HL-60 (cell line): ENCODE data around the gene IKZF3.
A peak's percentile ranks its signal among the peaks of the same experiment; 100 is the strongest.
"Not testable (repeated sequence)": the region's sequence is repeated elsewhere in the genome, so short reads cannot be mapped to it uniquely, and the experiment has no call there.

Experiments
- DNase-seq, 2 experiments: peaks; one replicate each; pipeline ENCODE4 v3.0.0-alpha.2; 2010 to 2020; ENCODE audit warnings: low read depth in 1 of 2, low spot score in 1 of 2
- H3K27ac ChIP-seq: fragments of 250-450 bp; sonication (Bioruptor Pico); replicated peaks from 2 replicates; pipeline ENCODE4 v1.5.1; 2020; ENCODE audit warnings: mild to moderate bottlenecking, moderate library complexity
- H3K27me3 ChIP-seq: fragments of 250-450 bp; sonication (Bioruptor Pico); 2 replicates; pipeline ENCODE4 v1.5.1; 2021; ENCODE audit warnings: mild to moderate bottlenecking, moderate library complexity; ENCODE audit not compliant: insufficient read depth, poor library complexity, severe bottlenecking
- H3K4me3 ChIP-seq: replicated peaks from 2 replicates; pipeline ENCODE4 v1.5.1; 2011; ENCODE audit warnings: mild to moderate bottlenecking, control low read depth, low read length; ENCODE audit not compliant: insufficient read depth
- GABPA ChIP-seq: IDR thresholded peaks from 2 replicates; pipeline ENCODE4 v1.6.1; 2012; ENCODE audit warnings: low read depth
- POLR2AphosphoS5 ChIP-seq: IDR thresholded peaks from 2 replicates; pipeline ENCODE4 v1.6.1; 2012; ENCODE audit warnings: low read depth
- SPI1 ChIP-seq: IDR thresholded peaks from 2 replicates; pipeline ENCODE4 v1.6.1; 2012; ENCODE audit warnings: low read depth, mild to moderate bottlenecking, borderline replicate concordance
- TF ChIP-seq, protein P1 (sequence below): IDR thresholded peaks from 2 replicates; pipeline ENCODE4 v1.6.1; 2012; ENCODE audit warnings: low read depth; ENCODE audit not compliant: insufficient replicate concordance
- TF ChIP-seq, protein P2 (sequence below): IDR thresholded peaks from one replicate; pipeline ENCODE4 v1.5.1; 2011; ENCODE audit warnings: low read length, control low read depth, inconsistent platforms; ENCODE audit not compliant: insufficient read depth

IKZF3 gene

DNA sequence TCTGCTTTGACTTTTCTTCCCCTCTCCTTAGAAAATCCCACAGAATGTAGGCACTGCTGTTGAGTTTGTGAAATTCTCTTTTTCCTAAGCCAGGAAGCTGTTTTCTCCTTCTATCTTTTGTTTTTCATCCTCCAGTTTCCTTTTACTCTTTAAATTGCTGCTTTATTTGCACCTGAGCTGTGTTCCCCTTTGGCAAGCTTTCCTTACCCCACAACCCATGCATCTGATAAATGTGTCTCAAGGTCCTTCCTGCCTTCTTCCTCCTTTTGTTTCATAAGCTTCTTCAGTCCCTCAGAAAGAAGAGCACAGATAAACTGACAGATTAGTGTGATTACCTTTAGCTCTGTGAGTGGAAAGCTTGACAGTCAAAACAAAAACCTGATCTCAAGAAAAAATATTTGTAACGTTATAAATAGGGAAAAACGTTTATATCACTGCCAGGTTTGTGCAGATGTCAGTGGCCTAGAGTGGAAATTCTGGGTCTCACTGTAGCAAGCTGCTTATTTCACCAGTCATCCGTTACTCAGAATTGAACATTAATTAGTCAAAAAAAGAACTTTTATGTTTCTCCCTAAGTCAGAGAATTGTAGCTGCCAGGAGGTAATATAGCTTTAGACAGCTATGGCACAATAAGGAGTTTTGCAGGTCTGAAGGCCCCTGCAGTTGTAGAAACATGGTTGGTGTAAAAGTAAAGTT is 30.7 kb upstream of the IKZF3 start:
- Histone ChIP-seq H3K27ac (no peak overlapping the region; the same call in 1 of the 2 replicates), H3K4me3 (no peak overlapping the region), H3K27me3 (no peaks in the 10 kb centered on the region)
- TF ChIP-seq, protein P1, sequence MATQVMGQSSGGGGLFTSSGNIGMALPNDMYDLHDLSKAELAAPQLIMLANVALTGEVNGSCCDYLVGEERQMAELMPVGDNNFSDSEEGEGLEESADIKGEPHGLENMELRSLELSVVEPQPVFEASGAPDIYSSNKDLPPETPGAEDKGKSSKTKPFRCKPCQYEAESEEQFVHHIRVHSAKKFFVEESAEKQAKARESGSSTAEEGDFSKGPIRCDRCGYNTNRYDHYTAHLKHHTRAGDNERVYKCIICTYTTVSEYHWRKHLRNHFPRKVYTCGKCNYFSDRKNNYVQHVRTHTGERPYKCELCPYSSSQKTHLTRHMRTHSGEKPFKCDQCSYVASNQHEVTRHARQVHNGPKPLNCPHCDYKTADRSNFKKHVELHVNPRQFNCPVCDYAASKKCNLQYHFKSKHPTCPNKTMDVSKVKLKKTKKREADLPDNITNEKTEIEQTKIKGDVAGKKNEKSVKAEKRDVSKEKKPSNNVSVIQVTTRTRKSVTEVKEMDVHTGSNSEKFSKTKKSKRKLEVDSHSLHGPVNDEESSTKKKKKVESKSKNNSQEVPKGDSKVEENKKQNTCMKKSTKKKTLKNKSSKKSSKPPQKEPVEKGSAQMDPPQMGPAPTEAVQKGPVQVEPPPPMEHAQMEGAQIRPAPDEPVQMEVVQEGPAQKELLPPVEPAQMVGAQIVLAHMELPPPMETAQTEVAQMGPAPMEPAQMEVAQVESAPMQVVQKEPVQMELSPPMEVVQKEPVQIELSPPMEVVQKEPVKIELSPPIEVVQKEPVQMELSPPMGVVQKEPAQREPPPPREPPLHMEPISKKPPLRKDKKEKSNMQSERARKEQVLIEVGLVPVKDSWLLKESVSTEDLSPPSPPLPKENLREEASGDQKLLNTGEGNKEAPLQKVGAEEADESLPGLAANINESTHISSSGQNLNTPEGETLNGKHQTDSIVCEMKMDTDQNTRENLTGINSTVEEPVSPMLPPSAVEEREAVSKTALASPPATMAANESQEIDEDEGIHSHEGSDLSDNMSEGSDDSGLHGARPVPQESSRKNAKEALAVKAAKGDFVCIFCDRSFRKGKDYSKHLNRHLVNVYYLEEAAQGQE, result no peak
- peak; percentile 27; the same call in 1 of the 2 replicates for TF ChIP-seq SPI1
- DNase-seq, result peak in 1 of 2 experiments; percentile 37

DNA sequence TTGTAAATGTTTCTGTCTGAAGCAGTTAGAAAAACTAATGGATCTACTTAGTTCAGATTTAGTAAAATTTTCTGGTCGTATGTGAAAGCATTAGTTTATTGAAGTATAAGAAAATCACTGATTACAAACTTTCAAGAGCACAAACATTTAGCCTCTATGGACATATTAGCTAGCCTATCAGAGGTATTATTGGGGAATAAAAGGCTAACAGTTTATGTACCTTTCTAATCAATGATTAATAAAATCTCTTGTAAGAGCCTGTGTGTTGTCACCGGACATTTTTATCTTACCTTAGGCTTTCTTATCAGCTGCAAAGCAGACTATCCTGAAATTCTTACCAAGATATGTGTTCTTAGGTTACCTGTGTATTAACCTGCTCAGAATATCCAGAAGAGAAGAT is 25.1 kb upstream of the IKZF3 start:
- H3K27ac ChIP-seq, result no peak overlapping the region
- DNase-seq, result no peak
- no peak overlapping the region for H3K4me3 ChIP-seq
- no peak for TF ChIP-seq SPI1
- TF ChIP-seq, protein P2, sequence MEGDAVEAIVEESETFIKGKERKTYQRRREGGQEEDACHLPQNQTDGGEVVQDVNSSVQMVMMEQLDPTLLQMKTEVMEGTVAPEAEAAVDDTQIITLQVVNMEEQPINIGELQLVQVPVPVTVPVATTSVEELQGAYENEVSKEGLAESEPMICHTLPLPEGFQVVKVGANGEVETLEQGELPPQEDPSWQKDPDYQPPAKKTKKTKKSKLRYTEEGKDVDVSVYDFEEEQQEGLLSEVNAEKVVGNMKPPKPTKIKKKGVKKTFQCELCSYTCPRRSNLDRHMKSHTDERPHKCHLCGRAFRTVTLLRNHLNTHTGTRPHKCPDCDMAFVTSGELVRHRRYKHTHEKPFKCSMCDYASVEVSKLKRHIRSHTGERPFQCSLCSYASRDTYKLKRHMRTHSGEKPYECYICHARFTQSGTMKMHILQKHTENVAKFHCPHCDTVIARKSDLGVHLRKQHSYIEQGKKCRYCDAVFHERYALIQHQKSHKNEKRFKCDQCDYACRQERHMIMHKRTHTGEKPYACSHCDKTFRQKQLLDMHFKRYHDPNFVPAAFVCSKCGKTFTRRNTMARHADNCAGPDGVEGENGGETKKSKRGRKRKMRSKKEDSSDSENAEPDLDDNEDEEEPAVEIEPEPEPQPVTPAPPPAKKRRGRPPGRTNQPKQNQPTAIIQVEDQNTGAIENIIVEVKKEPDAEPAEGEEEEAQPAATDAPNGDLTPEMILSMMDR, result no peak
- TF ChIP-seq, protein P1, result no peak
- no peak for TF ChIP-seq POLR2AphosphoS5
- no peak for TF ChIP-seq GABPA
- H3K27me3 ChIP-seq, result no peaks in the 10 kb centered on the region

DNA sequence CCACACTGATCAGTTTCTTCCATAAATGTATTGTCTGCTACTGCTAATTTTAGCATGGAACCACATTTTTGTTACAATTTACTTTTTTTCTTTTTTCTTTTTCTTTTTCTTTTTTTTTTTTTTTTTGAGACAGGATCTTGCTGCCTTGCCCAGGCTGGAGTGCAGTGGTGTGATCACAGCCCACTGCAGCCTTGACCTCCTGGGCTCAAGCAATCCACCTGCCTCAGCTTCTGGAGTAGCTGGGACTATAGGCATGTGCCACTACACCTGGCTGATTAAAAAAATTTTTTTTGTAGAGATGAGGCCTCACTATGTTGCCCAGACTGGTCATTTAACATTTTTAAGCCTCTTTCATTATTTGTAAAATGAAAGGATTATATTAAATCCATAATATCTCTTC is 23.0 kb upstream of the IKZF3 start:
- Histone ChIP-seq H3K27me3 (no peaks in the 10 kb centered on the region), H3K4me3 (no peak overlapping the region), H3K27ac (no peak overlapping the region)
- TF ChIP-seq GABPA (no peak), SPI1 (no peak), POLR2AphosphoS5 (no peak)
- TF ChIP-seq, protein P2, result no peak
- TF ChIP-seq, protein P1, result no peak
- no peak for DNase-seq

DNA sequence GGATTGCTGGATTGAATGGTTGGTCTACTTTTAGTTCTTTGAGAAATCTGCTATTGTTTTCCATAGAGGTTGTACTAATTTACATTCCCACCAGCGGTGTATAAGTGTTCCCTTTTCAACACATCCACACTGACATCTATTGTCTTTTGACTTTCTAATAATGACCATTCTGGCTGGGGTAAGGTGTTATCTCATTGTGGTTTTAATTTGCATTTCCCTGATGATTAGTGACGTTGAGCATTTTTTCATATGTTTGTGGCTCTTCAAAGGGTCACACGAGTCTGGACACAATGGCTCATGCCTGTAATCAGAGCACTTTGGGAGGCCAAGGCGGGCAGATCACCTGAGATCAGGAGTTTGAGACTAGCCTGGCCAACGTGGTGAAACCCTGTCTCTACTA is 22.0 kb upstream of the IKZF3 start:
- H3K27me3 ChIP-seq, DNase-seq, H3K27ac ChIP-seq, H3K4me3 ChIP-seq: not testable (repeated sequence)
